AG04450 (cell line): ENCODE results near the gene SLC43A3. TPM values are rescaled to one million over a fixed set of nuclear protein-coding genes. Genes with fewer than 3 reads are reported as not detected.

Experiments used
- CTCF ChIA-PET: fragments of 300-600, 350-600 bp; formaldehyde crosslinking; extraction: SDS; loops from one replicate; lab custom pipeline; 2022; ENCODE audit warnings: antibody characterized with exemption, inconsistent platforms; lab: Charles Lee
- POLR2A ChIA-PET: fragments of 350-600 bp; formaldehyde crosslinking; extraction: SDS; loops from one replicate; lab custom pipeline; 2021; ENCODE audit warnings: antibody characterized with exemption, inconsistent platforms; lab: Yijun Ruan, JAX
- DNase-seq: peaks from one replicate; pipeline ENCODE4 v3.0.0-alpha.2; 2011; ENCODE audit warnings: low read depth, low spot score
- H3K27ac ChIP-seq: one replicate; pipeline ENCODE4 v1.5.1; 2012; ENCODE audit warnings: low read depth, low read length, control low read depth
- H3K27me3 ChIP-seq: one replicate; pipeline ENCODE4 v1.6.0; 2012; ENCODE audit warnings: low read length; ENCODE audit not compliant: control insufficient read depth, insufficient read depth
- H3K4me3 ChIP-seq: 2 replicates; pipeline ENCODE4 v1.5.1; 2011; ENCODE audit warnings: mild to moderate bottlenecking, low read depth, low read length, control low read depth
- H3K9me3 ChIP-seq: 2 replicates; pipeline ENCODE4 v1.5.1; 2012; ENCODE audit warnings: low read length; ENCODE audit not compliant: control insufficient read depth, insufficient read depth
- CTCF ChIP-seq: IDR thresholded peaks from 2 replicates; pipeline ENCODE4 v1.5.1; 2011; ENCODE audit warnings: low read depth, low read length, control low read depth, inconsistent platforms
- polyA plus RNA-seq: library from polyadenylated mRNA; depleted of rRNA; stranded (reverse); fragments of >200 nt; gene quantifications from 2 replicates; pipeline ENCODE4 v1.2.3, GENCODE V29; 2011

SLC43A3 gene
- polyA plus RNA-seq, 1 experiment = 24.4 TPM

- no peak for TF ChIP-seq CTCF
- CTCF ChIA-PET = interaction anchor here (1.5 kb wide), 1 partner anchor 77 kb away, joined by 3 read pairs; no protein-coding TSS in a partner anchor
- Histone ChIP-seq H3K27me3 (no peaks in the 10 kb centered on the region), H3K9me3 (no peaks in the 10 kb centered on the region), H3K4me3 (no peak overlapping the region), H3K27ac (no peak overlapping the region)
- POLR2A ChIA-PET = interaction anchor here (0.6 kb wide), 1 partner anchor 43 kb away, joined by 6 read pairs; no protein-coding TSS in a partner anchor
- no peak for DNase-seq
Measured at GRCh38 chr11:57416436-57416835, 10.5 kb downstream of the SLC43A3 start.

GRCh38 chr11:57414612-57415212 lies 12.2 kb downstream of the SLC43A3 start:
- Histone ChIP-seq H3K9me3 (no peaks in the 10 kb centered on the region), H3K4me3 (no peak overlapping the region), H3K27me3 (no peaks in the 10 kb centered on the region), H3K27ac (no peak overlapping the region)
- ChIA-PET CTCF (no interaction called here), POLR2A (interaction anchor here (0.7 kb wide), 1 partner anchor 15 kb away, joined by 8 read pairs; no protein-coding TSS in a partner anchor)
- TF ChIP-seq CTCF = no peak
- no peak for DNase-seq

GRCh38 chr11:57413681-57414080 lies 13.2 kb downstream of the SLC43A3 start:
- no peak overlapping the region for H3K4me3 ChIP-seq
- ChIA-PET CTCF (no interaction called here), POLR2A (interaction anchor here (0.7 kb wide), 1 partner anchor 14 kb away, joined by 8 read pairs; no protein-coding TSS in a partner anchor)
- H3K9me3 ChIP-seq = no peaks in the 10 kb centered on the region
- no peak for TF ChIP-seq CTCF
- no peak for DNase-seq
- H3K27ac ChIP-seq = no peak overlapping the region
- H3K27me3 ChIP-seq = no peaks in the 10 kb centered on the region

- peak; percentile 81 for DNase-seq
- CTCF ChIA-PET = no interaction called here
- H3K27ac ChIP-seq = peak overlapping the region; percentile 39
- H3K4me3 ChIP-seq = no peak overlapping the region
- POLR2A ChIA-PET = interaction anchor here (0.7 kb wide), 1 partner anchor 10 kb away, joined by 6 read pairs; no protein-coding TSS in a partner anchor
- H3K9me3 ChIP-seq = no peaks in the 10 kb centered on the region
- no peak for TF ChIP-seq CTCF
- no peaks in the 10 kb centered on the region for H3K27me3 ChIP-seq
Measured at GRCh38 chr11:57410287-57410686, 16.6 kb downstream of the SLC43A3 start.

GRCh38 chr11:57409321-57410100 lies 17.4 kb downstream of the SLC43A3 start:
- ChIA-PET CTCF (no interaction called here), POLR2A (interaction anchor here (0.7 kb wide), 1 partner anchor 9 kb away, joined by 6 read pairs; no protein-coding TSS in a partner anchor)
- H3K27ac ChIP-seq = peak overlapping the region; percentile 39
- H3K9me3 ChIP-seq = no peaks in the 10 kb centered on the region
- no peaks in the 10 kb centered on the region for H3K27me3 ChIP-seq
- no peak overlapping the region for H3K4me3 ChIP-seq
- no peak for DNase-seq
- TF ChIP-seq CTCF = no peak
